Endothelial cell of umbilical vein (primary cell): ENCODE results near the gene ATR. TPM values are rescaled to one million over a fixed set of nuclear protein-coding genes. Genes with fewer than 3 reads are reported as not detected.

Experiments used
- BruUV-seq: library from RNA; stranded (reverse); fragments of 400-500 nt; replicated peaks from 2 replicates; lab custom pipeline; 2021; lab: Mats Ljungman, UMichigan
- CTCF ChIA-PET: fragments of 300-600, 350-600 bp; sonication (Branson Sonifier 250); formaldehyde crosslinking; loops from one replicate; lab custom pipeline; 2021; ENCODE audit warnings: antibody characterized with exemption, inconsistent platforms; lab: Charles Lee
- POLR2A ChIA-PET: fragments of 300-600, 350-600 bp; sonication (Branson Sonifier 250); formaldehyde crosslinking; loops from one replicate; lab custom pipeline; 2021; ENCODE audit warnings: antibody characterized with exemption, inconsistent platforms; lab: Charles Lee
- DNase-seq: peaks from one replicate; pipeline ENCODE4 v3.0.0-alpha.2; 2011; ENCODE audit warnings: low read depth, low spot score
- FAIRE-seq: peaks from 2 replicates; lab custom pipeline; 2011; peaks lifted over from hg19 to GRCh38; lab: Jason Lieb, UNC
- H2AFZ ChIP-seq: 2 replicates; pipeline ENCODE4 v1.6.0; 2012; ENCODE audit warnings: low read depth, low read length, control low read depth, inconsistent platforms
- H3K27ac ChIP-seq: 2 replicates; pipeline ENCODE4 v1.5.1; 2011; ENCODE audit warnings: low read depth, mild to moderate bottlenecking, control low read depth, low read length, moderate library complexity; ENCODE audit not compliant: insufficient read depth
- H3K27me3 ChIP-seq, 2 experiments: 2 replicates each; pipeline versions ENCODE4 v1.6.0 to v1.6.1; 2011; ENCODE audit warnings: low read length in 2 of 2, mixed read lengths in 1 of 2; ENCODE audit not compliant: control insufficient read depth in 2 of 2, insufficient read depth in 2 of 2
- H3K36me3 ChIP-seq, 2 experiments: 2 replicates in 1 of 2; 3 replicates in 1 of 2; pipeline ENCODE4 v1.5.1; 2011; ENCODE audit warnings: low read length in 2 of 2, mild to moderate bottlenecking in 1 of 2, moderate library complexity in 1 of 2; ENCODE audit not compliant: control insufficient read depth in 2 of 2, insufficient read depth in 2 of 2; ENCODE audit errors: extremely low read depth in 1 of 2
- H3K4me1 ChIP-seq: 3 replicates; pipeline ENCODE4 v1.5.1; 2011; ENCODE audit warnings: mild to moderate bottlenecking, low read length; ENCODE audit not compliant: control insufficient read depth, insufficient read depth; ENCODE audit errors: extremely low read depth
- H3K4me2 ChIP-seq: 2 replicates; pipeline ENCODE4 v1.6.1; 2011; ENCODE audit warnings: low read length, control low read depth, mixed read lengths; ENCODE audit not compliant: insufficient read depth
- H3K4me3 ChIP-seq, 3 experiments: fragments of 200-600 bp in 1 of 3; sonication (generic), shearing (Covaris generic) in 1 of 3; replicated peaks in 1 of 3; 2 replicates each; pipeline ENCODE4 v1.5.1; 2011 to 2016; ENCODE audit warnings: control low read depth in 3 of 3, low read length in 3 of 3, mild to moderate bottlenecking in 2 of 3, inconsistent platforms in 1 of 3, low read depth in 1 of 3, moderate library complexity in 1 of 3; ENCODE audit not compliant: insufficient read depth in 1 of 3
- H3K79me2 ChIP-seq: 2 replicates; pipeline ENCODE4 v1.6.0; 2012; ENCODE audit warnings: low read length, inconsistent platforms; ENCODE audit not compliant: control insufficient read depth, insufficient read depth
- H3K9ac ChIP-seq: replicated peaks from 2 replicates; pipeline ENCODE3; 2011; ENCODE audit warnings: low read length, control low read depth; ENCODE audit not compliant: insufficient read depth; ENCODE audit errors: extremely low read depth
- H3K9me1 ChIP-seq: replicated peaks from 3 replicates; pipeline ENCODE4 v1.6.0; 2011; ENCODE audit warnings: mild to moderate bottlenecking, low read length; ENCODE audit not compliant: control insufficient read depth, insufficient read depth; ENCODE audit errors: extremely low read depth
- H3K9me3 ChIP-seq: replicated peaks from 2 replicates; pipeline ENCODE4 v1.5.1; 2012; ENCODE audit warnings: low read length, inconsistent platforms; ENCODE audit not compliant: control insufficient read depth, insufficient read depth
- H4K20me1 ChIP-seq: replicated peaks from 2 replicates; pipeline ENCODE3; 2011; ENCODE audit warnings: mild to moderate bottlenecking, low read length; ENCODE audit not compliant: control insufficient read depth, insufficient read depth; ENCODE audit errors: extremely low read depth
- CTCF ChIP-seq, 2 donors: IDR thresholded peaks; 1 replicate in 1 of 2; 2 replicates in 1 of 2; pipeline ENCODE4 v1.5.1; 2011; ENCODE audit warnings: low read length in 2 of 2, mild to moderate bottlenecking in 2 of 2, moderate library complexity in 2 of 2, control low read depth in 1 of 2, inconsistent platforms in 1 of 2, low read depth in 1 of 2; ENCODE audit not compliant: insufficient read depth in 1 of 2; ENCODE audit errors: extremely low read depth in 1 of 2
- EZH2 ChIP-seq: IDR thresholded peaks from 2 replicates; pipeline ENCODE4 v1.6.1; 2012; ENCODE audit warnings: borderline replicate concordance, low read depth, mild to moderate bottlenecking, moderate library complexity, low read length, inconsistent platforms; ENCODE audit not compliant: severe bottlenecking
- FOS ChIP-seq: IDR thresholded peaks from 2 replicates; pipeline ENCODE4 v1.6.1; 2011; ENCODE audit warnings: mild to moderate bottlenecking, low read length, moderate library complexity, borderline replicate concordance; ENCODE audit not compliant: insufficient read depth
- GATA2 ChIP-seq: IDR thresholded peaks from 2 replicates; pipeline ENCODE4 v1.7.0; 2011; ENCODE audit warnings: low read depth, mild to moderate bottlenecking, moderate library complexity, mixed read lengths, low read length; ENCODE audit not compliant: insufficient read length, insufficient read depth
- JUN ChIP-seq: IDR thresholded peaks from 2 replicates; pipeline ENCODE4 v1.6.1; 2011; ENCODE audit warnings: borderline replicate concordance, low read depth; ENCODE audit not compliant: insufficient read length, insufficient read depth
- MAX ChIP-seq: IDR thresholded peaks from 2 replicates; pipeline ENCODE4 v1.6.1; 2011; ENCODE audit not compliant: insufficient read depth, insufficient read length
- MYC ChIP-seq: IDR thresholded peaks from one replicate; pipeline ENCODE4 v1.6.1; 2011; ENCODE audit warnings: mild to moderate bottlenecking, low read depth, low read length
- POLR2A ChIP-seq: IDR thresholded peaks from 2 replicates; pipeline ENCODE4 v1.6.1; 2012; ENCODE audit warnings: low read depth, mild to moderate bottlenecking, control low read depth, low read length
- POLR2AphosphoS5 ChIP-seq: IDR thresholded peaks from 2 replicates; pipeline ENCODE4 v1.6.1; 2012; ENCODE audit warnings: low read depth, mild to moderate bottlenecking, control low read depth, low read length, moderate library complexity; ENCODE audit not compliant: insufficient read depth
- dilution Hi-C: fragments of 300-500 bp; cut with MboI; formaldehyde crosslinking; loops from one replicate; pipeline ENCODE4 v1.15.0; 2019; ENCODE audit warnings: low sequenced_read_pairs; ENCODE audit not compliant: extremely low pct_ligation_motif_present
- intact Hi-C: fragments of 100-400 bp; cut with micrococcal nuclease; formaldehyde crosslinking; loops from one replicate; pipeline ENCODE4 v1.10.0; 2022
- polyA plus RNA-seq, 4 experiments: library from polyadenylated mRNA; depleted of rRNA in 3 of 4; stranded (reverse) in 3 of 4; unstranded in 1 of 4; fragments of >200 nt; gene quantifications; 2 replicates each; pipeline versions ENCODE4 v1.2.1 to v1.2.3, GENCODE V29; 2011 to 2012; ENCODE audit warnings: missing spikeins in 1 of 4
- total RNA-seq: library from RNA; stranded (reverse); gene quantifications from 2 replicates; pipeline ENCODE4 v1.2.3, GENCODE V29; 2021

The ATR gene
- total and polyA plus RNA-seq, 2 donors (not counting 3 experiments of a cell fraction or from before 2014, with no cell fraction given) = 6.3 to 23.6 TPM

GRCh38 chr3:142609136-142609535, 30.6 kb upstream of the ATR start:
- CTCF ChIA-PET = interaction anchor here (0.8 to 1.3 kb wide), 4 partner anchors 10 to 22 kb away, joined by 3 to 4 read pairs (median 4); no protein-coding TSS in a partner anchor
- intact Hi-C loops = no loop called here
- TF ChIP-seq MYC (no peak), MAX (no peak), EZH2 (no peak), POLR2AphosphoS5 (no peak), POLR2A (no peak), CTCF (IDR thresholded peaks at IDR 0.05; ENCODE audit: extremely low read depth in 1 of 2, insufficient read depth in 1 of 2, low read depth in 1 of 2, low read length in 2 of 2) (no peak), GATA2 (no peak), JUN (no peak), FOS (no peak)

More at GRCh38 chr3:142609136-142609535, 30.6 kb upstream of the ATR start:
- Histone ChIP-seq H4K20me1 (no peaks in the 10 kb centered on the region), H3K4me1 (no peaks in the 10 kb centered on the region), H3K79me2 (no peaks in the 10 kb centered on the region), H2AFZ (no peak overlapping the region), H3K9ac (no peak overlapping the region), H3K27ac (no peak overlapping the region), H3K9me3 (no peaks in the 10 kb centered on the region), H3K27me3 (no peaks in the 10 kb centered on the region), H3K4me3 (no peak overlapping the region), H3K4me2 (no peak overlapping the region), H3K9me1 (no peaks in the 10 kb centered on the region), H3K36me3 (no peaks in the 10 kb centered on the region)
- dilution Hi-C loops = no loop called here
- FAIRE-seq = no peak
- POLR2A ChIA-PET = interaction anchor here (0.6 kb wide), 1 partner anchor 17 kb away, joined by 7 read pairs; no protein-coding TSS in a partner anchor
- BruUV-seq = no TSS peak
- no peak for DNase-seq
